Ureter (tissue), 1 donor: Measurements from ENCODE around the gene FOXP2. TPM values are rescaled to one million over a fixed set of nuclear protein-coding genes. Genes with fewer than 3 reads are reported as not detected.
"Not testable (repeated sequence)": the region's sequence is repeated elsewhere in the genome, so short reads cannot be mapped to it uniquely, and the experiment has no call there.

Source experiments
- DNase-seq: peaks from one replicate; pipeline ENCODE4 v3.0.0-alpha.2; 2020; ENCODE audit warnings: low spot score
- total RNA-seq: library from RNA; stranded (reverse); gene quantifications from one replicate; pipeline ENCODE4 v1.2.4, GENCODE V29; 2023
- donor health status: DM: yes; HTN: yes; CAD: no.

The FOXP2 gene
- 13.5 TPM for total RNA-seq

DNA sequence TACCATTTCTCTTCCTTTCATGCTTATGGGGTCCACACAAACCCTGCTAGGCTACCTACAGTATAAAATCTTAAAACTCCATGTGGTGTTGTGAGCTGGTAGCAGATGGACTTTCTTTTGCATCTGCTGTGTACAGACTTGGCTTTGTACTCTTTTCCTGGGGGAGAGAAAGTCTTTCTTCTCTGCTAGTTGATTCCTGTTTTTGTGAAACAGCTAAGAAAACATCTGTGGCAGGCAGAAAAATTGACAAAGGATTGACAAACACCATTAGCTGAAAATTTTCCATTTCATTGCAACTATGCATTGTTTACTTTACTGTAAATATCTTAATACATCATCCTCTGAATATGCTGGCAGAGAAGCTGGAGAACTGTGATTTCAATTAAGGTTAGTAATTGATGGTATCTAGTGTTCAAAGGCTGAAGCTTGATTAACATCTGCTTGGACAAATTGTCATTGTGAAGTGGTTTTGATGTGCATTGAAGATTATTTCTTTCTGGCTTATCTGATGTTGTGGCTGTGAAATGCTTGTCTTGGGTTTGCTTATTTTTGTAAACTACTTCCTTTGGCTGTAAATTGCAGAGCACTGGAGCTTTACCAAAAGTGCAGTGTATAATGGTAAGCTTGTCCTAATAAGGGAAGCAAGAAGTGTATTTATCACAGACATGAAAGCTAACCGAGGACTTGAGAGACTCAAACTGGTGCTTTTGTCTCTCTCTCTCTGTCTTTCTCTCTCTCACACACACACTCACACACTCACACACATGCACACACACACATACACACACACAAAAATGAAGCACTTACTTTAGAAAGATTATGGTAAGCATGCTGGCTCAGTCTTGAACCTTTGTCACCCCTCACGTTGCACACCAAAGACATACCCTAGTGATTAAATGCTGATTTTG, at the start of gene FOXP2:
Gene FOXP2, plus strand, starts transcription at position 660 of the 908 bp plus-strand sequence. CDS start 11,697 bp downstream, outside the sequence.
- no peak for DNase-seq

DNA sequence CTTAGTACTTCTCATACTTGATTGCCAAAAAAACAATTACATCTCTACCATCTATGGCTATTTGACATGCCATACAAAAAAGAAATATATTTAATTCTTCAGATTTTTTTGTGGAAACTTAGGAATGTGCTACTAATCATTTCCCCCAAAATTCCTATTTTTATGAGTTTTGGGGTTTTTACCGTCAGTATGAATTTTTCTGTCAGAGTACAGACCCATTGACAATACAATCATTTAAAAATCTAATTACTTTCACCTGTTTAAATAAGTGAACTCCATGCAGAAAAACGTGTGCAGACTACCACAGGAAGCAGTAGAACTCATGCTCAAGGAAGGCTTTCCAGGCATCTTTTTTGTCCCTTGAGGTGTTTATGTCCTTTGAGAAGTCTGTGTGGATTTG, 48.8 kb upstream of the FOXP2 start:
- no peak for DNase-seq

DNA sequence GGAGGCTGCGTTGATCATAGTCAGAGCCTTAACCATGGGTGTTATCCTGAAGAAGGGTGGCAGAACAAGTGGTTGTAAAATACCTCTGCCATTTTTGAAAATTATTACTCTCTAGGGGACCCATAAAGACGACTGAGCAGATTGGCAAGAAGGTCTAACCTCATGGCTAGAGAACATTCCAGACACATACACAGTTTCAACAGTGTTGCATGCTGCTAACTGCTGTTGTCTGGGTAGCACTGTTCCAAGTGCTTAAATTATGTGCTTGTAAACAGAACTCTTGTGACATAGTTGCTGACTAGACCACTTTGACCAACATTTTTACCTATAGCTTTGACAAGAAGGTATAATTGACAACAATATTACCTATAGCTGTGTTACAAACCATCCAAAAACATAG, 46.1 kb upstream of the FOXP2 start:
- no peak for DNase-seq

DNA sequence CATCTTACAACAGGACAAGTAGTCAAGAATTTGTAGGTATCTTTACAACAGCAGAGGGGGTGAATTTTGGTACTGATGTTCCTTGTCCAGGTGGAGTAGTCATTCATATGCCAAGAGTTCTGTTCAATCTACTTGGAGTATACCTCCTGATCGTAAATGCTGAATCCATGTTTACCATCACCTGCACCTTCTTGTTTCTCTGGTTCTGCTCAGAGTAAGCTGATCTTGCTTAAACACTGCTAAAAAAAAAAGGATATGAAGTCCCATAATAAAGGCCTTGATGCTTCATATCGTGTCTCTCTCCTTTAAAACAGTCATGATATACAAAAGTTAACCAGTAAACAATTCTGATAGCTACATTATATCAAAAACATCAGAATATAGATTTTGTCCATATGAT, 45.3 kb upstream of the FOXP2 start:
- no peak for DNase-seq

DNA sequence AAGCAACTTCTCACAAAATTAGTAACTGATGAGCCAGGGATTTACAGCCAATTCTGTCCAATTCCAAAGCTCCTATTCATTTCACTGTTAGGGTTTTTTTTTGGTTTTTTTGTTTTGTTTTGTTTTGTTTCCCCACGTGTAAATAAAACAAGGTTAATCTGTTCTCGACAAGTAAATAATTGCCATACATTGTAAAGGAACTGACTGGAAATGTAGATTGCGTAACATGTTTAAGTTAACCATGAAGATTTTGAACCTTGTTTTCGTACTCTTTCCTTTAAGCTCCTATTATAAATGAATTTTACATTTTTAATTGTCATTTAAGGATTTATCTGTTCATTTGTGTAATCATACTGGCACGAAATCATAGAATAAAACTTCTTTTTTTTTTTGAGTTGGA, 42.0 kb upstream of the FOXP2 start:
- no peak for DNase-seq

DNA sequence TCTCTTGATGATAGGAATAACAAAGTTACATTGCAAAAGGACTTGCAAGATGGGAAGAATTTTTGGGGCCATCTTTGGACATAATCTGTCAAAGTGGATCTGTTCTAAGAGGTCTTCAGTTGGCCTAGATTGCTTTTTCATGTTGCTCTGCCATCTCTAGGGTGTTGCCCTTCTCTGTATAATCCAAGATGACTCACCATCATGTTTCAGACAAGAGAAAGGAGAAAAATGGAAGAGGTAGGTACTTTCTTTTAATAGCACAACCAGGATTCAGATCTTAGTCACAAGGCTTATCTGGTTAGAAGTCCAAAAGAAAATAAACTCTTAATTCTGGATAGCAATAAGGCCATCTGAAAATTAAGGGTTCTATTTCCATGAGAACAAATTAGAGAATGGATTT, 38.7 kb upstream of the FOXP2 start:
- DNase-seq: no peak

DNA sequence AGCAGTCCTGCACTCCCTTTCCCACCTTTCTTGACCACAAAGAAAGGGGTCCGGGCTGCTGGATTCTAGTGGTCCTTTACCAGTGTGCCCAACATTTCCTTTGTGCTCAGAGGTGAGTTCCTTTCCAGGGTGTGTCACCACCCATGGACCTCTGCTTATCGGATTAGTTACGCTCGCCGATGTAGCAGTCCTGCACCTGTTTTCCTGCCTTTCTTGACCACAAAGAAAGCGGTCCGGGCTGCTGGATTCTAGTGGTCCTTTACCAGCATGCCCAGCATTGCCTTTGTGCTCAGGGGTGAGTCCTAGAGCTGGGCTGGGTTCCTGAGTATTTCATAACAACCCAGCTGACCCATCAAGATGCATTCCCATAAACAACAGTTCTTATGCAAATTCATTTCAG, 30.7 kb upstream of the FOXP2 start:
- DNase-seq: not testable (repeated sequence)

DNA sequence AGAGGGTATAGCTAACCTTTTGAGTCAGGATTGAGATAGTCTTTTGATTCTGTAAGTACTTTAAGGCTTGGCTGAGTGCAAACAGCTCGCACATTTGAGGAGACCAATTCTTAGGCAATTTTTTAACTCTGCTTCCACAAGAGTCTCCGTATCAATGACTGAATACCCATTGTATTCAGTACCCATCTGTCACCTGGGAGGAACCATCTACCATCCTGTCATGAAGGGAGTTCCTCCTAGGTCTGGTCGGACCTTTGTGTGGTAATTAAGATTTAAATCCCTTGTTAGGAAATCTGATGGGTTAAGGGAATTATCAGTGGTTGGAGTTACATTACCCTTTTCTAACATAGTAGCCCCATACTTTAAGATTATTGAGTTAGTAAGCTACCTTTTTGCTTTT, 30.3 kb upstream of the FOXP2 start:
- not testable (repeated sequence) for DNase-seq

DNA sequence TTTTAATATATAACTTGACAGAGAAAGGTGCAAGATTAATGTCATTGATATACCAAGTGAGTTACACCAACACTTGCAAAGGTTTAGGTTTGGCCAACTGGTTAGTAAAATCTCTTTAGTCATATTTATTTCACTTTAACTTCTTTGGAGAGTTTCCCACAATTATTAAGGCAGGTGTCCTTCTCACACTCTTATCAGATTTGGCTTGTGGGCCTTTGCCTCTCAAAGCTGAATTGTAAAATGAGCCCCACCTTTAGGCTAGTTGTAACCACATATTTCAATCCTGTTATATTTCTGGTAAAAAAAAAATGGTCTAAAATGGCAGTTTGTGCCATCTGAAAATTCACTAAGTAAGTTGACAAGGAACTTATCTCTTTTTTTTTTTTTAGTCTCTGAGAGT, 26.6 kb upstream of the FOXP2 start:
- no peak for DNase-seq

DNA sequence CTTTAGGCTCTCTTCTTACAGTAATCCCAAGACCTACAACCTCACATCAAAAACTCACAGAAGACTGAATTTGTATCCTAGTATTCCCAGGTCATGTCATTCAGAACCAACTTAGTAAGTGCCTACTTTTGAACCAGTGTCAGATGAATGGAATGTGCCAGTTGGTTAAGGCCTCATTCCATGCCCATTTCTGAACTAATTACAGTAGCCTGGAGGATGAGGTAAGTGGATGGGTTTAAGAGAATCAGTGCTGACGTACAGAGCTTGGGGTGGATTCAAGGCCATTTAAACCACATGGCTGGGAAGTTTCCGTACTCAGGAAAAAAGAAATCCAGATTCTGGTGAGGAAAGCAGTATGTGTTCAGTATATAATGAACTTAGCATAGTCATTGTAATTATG, 21.9 kb upstream of the FOXP2 start:
- DNase-seq: no peak

DNA sequence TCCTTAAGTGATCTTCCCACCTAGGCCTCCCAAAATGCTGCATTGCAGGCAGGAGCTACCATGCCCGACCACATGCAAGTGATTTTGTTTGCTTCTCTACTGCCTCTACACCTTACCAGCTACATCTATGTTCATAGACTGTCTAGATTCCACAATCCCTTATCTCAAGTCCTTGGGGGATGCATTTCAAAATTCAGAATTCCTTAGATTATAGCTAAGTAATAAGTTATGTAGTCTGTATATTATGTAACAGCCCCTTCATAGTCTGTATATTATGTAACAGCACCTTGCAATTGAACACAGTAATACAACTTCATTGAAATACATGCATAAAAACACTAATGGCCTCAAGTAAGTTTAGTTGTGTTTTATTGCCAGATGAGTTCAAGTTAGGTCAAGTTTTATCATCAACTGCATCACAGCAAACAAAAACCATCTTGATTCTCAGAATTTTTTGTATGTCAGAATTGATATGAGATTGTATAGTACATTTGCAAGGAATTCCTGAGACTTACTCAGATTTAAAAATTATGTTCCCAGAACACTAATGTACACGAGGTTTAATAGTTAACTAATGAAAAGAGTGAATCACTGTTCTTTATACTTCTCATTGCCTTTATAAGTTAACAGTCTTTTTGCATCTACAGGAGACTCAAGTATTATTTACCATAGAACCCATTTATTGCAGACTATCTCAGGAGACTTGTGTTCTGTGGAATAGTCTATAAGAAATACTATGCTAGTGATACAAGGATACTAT, 11.6 kb upstream of the FOXP2 start:
- no peak for DNase-seq

DNA sequence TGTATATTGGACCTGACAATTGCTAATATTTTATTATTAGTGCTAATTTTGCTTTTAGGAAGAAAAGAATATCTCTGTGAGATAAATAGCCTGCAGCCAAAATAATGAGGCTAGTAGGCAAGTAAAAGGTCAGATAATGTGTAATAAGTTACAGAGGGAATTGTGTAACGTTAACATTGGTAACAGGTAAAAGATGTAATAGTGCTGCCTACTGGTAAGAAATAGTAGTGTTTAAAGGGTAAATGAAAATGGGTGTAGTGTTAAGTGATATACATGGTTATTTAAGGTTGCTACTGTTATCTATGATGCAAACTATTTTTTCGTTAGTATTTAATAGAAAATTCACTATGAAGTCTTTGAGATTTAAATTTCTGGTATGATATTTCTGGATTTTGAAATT, 9.2 kb upstream of the FOXP2 start:
- no peak for DNase-seq

DNA sequence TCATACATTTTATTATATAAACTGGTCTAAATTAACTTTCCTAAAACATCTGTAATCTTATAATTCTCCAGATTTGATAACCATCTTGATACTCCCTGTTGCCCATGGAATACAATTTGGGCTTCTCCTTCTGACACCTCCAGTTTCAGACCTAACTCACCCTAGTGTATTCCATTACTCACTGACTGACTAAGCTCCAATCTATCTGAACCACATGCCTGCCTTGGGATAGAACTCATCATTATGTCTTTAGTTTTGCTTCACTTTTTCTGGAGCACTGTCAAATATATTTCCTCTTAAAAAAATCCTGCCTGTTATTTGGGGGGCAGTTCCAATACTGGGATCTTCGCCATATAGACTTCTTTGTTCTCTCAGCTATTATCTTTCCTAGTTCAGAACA, 4.9 kb upstream of the FOXP2 start:
- no peak for DNase-seq

DNA sequence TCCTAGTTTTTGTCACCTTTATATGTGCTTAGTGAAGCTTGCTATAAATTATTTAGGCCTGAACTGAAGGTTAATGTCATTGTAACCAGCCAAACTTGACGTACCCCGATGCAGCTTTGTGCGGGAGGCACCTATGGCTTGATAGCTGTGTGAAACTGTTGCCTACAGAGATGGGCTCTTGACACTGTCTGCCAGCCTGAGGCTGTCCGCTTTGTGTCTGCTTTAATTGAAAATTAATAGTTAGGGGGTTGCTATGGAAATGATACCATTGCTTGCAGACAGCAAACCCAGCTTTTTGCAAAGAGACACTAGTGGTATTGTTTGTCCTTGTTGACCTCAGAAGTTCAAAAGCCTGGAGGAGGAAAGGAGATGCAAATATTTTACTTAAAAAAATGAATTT, 2.1 kb upstream of the FOXP2 start:
- no peak for DNase-seq

DNA sequence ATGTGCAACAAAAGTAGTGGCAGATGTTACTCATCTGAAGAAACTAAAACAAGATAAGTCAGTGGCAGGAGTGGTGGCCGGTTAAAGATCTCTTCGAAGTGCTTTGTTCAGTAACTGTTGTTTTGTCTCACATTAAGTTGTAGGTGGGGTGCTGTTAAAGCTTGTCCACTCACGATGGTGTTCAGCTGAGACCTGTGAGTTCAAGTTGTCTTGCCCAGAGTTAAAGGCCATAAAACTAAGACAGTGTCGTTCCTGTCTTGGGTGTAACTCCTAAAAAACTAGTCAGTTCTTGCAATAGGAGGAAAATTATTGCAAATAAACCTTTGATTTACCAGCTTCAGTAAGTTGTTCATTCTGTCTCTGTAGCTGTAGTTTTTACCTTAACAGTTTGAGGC, 857 bp upstream of the FOXP2 start:
- no peak for DNase-seq

DNA sequence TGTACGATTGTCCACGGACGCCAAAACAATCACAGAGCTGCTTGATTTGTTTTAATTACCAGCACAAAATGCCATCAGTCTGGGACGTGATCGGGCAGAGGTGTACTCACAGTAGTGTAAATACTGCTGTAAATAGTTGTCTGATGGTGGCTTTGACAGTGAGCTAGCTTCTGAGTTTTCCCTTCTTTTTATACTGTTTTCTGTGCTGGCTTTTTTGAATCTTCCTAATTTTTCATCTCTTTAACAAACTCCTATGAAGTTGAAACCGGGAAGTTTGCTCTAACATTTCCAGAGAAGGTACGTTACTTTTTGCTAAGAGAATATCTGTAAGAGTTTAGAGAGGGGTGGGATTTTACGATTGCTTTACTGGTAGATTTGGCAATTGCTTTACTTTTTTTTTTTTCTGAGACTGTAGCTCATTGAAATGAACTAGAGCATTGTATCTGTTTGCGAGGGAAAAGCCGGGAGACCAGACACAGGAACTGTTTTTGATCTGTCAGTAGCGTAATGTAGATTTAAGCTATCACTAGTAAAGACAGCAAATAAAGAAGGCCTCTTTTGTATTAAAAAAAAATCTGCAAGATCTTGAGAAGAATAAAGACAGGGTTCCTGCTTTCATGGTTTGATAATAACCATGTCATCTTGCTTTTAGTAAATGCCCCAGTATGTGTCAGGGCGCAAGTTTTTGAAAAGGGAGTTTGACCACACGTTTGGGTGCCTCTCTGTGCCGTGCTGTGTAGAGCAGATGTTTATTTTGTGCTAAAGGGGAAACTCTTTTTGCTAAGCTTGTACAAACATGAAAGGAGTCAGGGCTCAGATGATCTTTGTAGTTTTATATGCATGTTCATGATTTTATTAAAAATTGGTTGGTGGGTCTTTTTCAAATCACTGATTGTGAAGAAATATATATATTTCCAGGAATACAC, 712 bp downstream of the FOXP2 start:
- no peak for DNase-seq

DNA sequence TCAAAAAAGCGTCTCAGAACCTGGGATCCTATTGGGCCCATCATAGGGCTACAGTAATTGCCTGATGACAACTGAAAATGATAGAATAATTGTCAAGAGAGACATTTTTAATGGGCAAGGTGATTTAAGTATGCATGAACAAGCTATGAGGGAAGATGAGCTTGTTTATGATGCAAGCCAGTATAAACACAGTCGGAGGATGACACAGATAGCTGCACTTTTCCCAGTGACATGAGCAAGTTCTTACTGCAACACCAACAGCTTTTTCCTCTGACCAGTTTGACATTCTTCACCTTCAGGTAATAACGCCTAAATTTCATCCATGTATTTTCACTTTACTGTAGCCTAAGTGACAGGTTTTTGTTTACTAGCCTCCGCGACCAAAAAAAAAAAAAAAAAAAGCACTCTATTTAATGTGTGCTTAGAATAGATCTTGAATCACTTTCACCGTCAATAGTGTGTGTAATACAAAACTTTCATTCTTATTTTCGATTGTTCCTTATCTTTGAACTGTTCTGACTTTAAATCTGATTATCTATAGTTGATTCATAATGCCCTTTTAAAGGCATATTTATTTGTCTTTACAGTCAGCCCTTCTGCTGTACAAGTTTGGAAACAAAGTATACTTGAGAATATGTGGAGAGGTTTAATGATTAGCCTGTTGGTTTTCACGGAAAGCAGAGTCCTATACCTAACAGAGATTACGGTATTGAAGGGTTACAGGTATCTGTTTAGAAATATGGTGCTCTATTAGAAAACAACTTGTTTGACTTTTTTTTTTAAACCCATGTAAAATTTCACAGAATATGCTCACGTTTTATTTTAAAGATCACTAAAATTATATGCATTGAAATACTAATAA, 1.7 kb downstream of the FOXP2 start:
- no peak for DNase-seq

DNA sequence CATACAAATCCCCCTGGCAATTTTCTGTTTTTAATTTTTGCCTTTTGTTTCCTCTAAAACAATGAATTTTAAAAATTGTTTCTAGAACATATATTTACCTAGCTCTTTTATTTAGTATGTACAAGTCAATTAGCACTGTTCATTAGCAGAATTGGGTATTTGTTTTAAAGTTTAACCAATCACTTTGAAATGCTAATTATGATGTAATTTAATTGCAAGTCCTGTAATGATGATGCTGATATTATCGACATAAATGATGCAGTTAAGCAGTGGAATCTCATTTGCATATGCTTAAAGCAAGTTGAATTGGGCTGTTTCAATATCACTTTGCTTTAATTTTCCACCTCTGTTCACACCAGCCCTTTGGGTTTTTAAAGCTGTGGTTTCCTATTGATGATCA, 2.7 kb downstream of the FOXP2 start:
- DNase-seq: no peak

DNA sequence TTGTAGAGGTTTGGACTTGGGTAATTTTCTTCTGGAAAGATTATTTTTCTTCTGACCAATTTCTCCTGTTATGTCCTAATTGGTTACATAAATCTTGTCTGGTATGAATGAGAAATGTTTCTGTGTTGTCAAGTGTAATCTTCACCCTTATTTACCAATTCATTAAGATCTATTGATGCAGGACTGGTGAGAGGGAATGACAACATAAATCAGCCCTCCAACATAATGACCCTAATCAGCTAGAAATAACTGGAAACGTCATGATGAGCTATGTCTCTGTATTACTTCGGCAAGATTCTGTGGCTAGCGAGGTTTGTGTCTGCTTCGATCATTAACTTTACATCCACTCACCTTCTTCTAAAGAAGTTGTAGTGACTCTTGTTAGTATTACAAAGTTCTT, 3.5 kb downstream of the FOXP2 start:
- DNase-seq: no peak

DNA sequence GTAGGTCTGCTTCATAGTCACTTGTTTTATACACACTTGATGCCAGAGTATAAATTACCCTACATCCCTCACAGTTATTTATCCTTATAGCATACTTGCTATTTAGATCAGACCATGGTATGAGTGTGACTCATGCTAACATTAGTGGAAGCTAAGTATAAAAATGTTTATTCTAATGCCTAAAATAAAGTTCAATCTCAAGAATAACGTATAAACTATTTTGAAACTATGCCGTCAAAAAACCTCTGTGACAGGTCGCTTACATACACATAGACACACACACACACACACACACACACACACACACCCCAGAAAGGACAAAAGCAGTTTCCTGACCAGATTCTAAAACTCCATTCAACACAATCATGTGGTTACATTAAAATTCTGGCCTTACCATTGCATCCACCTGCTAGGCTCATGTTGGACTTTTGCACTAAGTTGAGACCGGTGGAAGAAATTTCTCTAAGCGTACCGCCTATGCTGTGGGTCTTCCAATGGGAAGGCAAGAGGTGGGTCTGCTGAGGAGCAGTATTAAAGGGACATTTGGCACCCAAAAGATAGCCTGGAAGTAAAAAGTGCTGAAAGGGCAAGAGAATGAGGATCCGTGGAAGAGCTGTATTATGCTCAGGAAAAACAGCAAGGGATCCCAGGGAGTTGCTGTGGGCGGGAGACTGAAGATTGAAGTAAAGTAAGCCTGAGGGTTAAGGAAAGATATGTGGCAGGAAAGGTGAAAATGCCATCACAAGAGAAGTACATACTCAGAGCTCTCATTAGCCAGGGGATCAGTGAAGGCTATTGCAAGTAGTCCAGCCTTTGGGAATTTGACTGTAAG, 5.0 kb downstream of the FOXP2 start:
- DNase-seq: no peak
